IMR-90 (cell line): ENCODE measurements around the gene MT3. TPM values are rescaled to one million over a fixed set of nuclear protein-coding genes. Genes with fewer than 3 reads are reported as not detected.

Experiments
- ATAC-seq: fragments of 200-7000 bp; cut with Tn5 transposase; 2 replicates; pipeline ENCODE4 v1.9.1; 2020; ENCODE audit warnings: low read depth, mild to moderate bottlenecking, moderate library complexity
- BruUV-seq: library from RNA; stranded (reverse); fragments of 400-500 nt; replicated peaks from 2 replicates; lab custom pipeline; 2021; lab: Mats Ljungman, UMichigan
- CTCF ChIA-PET: fragments of 300-600 bp; formaldehyde crosslinking; extraction: SDS; loops from one replicate; lab custom pipeline; 2021; ENCODE audit warnings: antibody characterized with exemption; lab: Yijun Ruan, JAX
- POLR2A ChIA-PET: fragments of 300-600 bp; sonication (Branson Sonifier 250); formaldehyde crosslinking; loops from one replicate; lab custom pipeline; 2022; ENCODE audit warnings: antibody characterized with exemption; ENCODE audit not compliant: unreplicated experiment; lab: Charles Lee
- DNase-seq: peaks from one replicate; pipeline ENCODE4 v3.0.0; 2013
- H2AFZ ChIP-seq: replicated peaks from 2 replicates; pipeline ENCODE3; 2013; ENCODE audit warnings: low read length, mild to moderate bottlenecking; ENCODE audit not compliant: poor library complexity
- H2AK5ac ChIP-seq: 2 replicates; pipeline ENCODE4 v1.6.1; 2013; ENCODE audit warnings: low read depth, low read length, inconsistent platforms
- H2AK9ac ChIP-seq: replicated peaks from 2 replicates; pipeline ENCODE3; 2013; ENCODE audit warnings: mild to moderate bottlenecking, low read depth, low read length, moderate library complexity; ENCODE audit not compliant: poor library complexity
- H2BK120ac ChIP-seq: 2 replicates; pipeline ENCODE4 v1.6.1; 2013; ENCODE audit warnings: low read depth, low read length, inconsistent platforms
- H2BK15ac ChIP-seq: 3 replicates; pipeline ENCODE4 v1.6.1; 2013; ENCODE audit warnings: low read depth, low read length, inconsistent platforms
- H2BK20ac ChIP-seq: 2 replicates; pipeline ENCODE4 v1.6.1; 2013; ENCODE audit warnings: low read depth, mild to moderate bottlenecking, inconsistent platforms, low read length, moderate library complexity
- H2BK5ac ChIP-seq: 2 replicates; pipeline ENCODE4 v1.6.1; 2013; ENCODE audit warnings: mild to moderate bottlenecking, low read depth, low read length, inconsistent platforms; ENCODE audit not compliant: poor library complexity, severe bottlenecking
- H3K14ac ChIP-seq: replicated peaks from 2 replicates; pipeline ENCODE4 v1.6.1; 2013; ENCODE audit warnings: low read depth, low read length, inconsistent platforms
- H3K18ac ChIP-seq: 2 replicates; pipeline ENCODE4 v1.6.1; 2013; ENCODE audit warnings: low read depth, low read length, control low read depth
- H3K23ac ChIP-seq: 2 replicates; pipeline ENCODE4 v1.6.1; 2013; ENCODE audit warnings: low read depth, low read length, inconsistent platforms
- H3K27ac ChIP-seq: 2 replicates; pipeline ENCODE4 v1.5.1; 2013; ENCODE audit warnings: mild to moderate bottlenecking, control low read depth, low read length; ENCODE audit not compliant: insufficient read depth
- H3K27me3 ChIP-seq: 2 replicates; pipeline ENCODE4 v1.6.1; 2013; ENCODE audit warnings: low read length; ENCODE audit not compliant: control insufficient read depth, insufficient read depth
- H3K36me3 ChIP-seq: 2 replicates; pipeline ENCODE4 v1.6.1; 2013; ENCODE audit warnings: low read length, mixed read lengths; ENCODE audit not compliant: control insufficient read depth, insufficient read depth
- H3K4ac ChIP-seq: 2 replicates; pipeline ENCODE4 v1.6.1; 2013; ENCODE audit warnings: low read depth, low read length, inconsistent platforms
- H3K4me1 ChIP-seq: 2 replicates; pipeline ENCODE4 v1.6.1; 2013; ENCODE audit warnings: low read length, mixed read lengths; ENCODE audit not compliant: control insufficient read depth, insufficient read depth
- H3K4me2 ChIP-seq: 2 replicates; pipeline ENCODE4 v1.6.1; 2013; ENCODE audit warnings: low read depth, mild to moderate bottlenecking, control low read depth, low read length, moderate library complexity
- H3K4me3 ChIP-seq: 2 replicates; pipeline ENCODE4 v1.5.1; 2013; ENCODE audit warnings: low read depth, mild to moderate bottlenecking, control low read depth, low read length, moderate library complexity; ENCODE audit not compliant: insufficient read depth
- H3K56ac ChIP-seq: 2 replicates; pipeline ENCODE4 v1.6.1; 2013; ENCODE audit warnings: low read length, inconsistent platforms; ENCODE audit not compliant: insufficient read depth; ENCODE audit errors: extremely low read depth
- H3K79me1 ChIP-seq, 2 experiments: 2 replicates each; pipeline ENCODE4 v1.6.1; 2013; ENCODE audit warnings: low read length in 2 of 2, inconsistent platforms in 1 of 2, low read depth in 1 of 2
- H3K9ac ChIP-seq: 2 replicates; pipeline ENCODE4 v1.6.1; 2013; ENCODE audit warnings: low read depth, low read length, control low read depth
- H3K9me1 ChIP-seq: 2 replicates; pipeline ENCODE4 v1.6.1; 2013; ENCODE audit warnings: low read length, inconsistent platforms; ENCODE audit not compliant: insufficient read depth
- H3K9me3 ChIP-seq: 2 replicates; pipeline ENCODE4 v1.6.1; 2013; ENCODE audit warnings: low read length; ENCODE audit not compliant: control insufficient read depth, insufficient read depth
- H4K20me1 ChIP-seq: 2 replicates; pipeline ENCODE4 v1.6.1; 2013; ENCODE audit warnings: low read length, inconsistent platforms; ENCODE audit not compliant: insufficient read depth
- H4K5ac ChIP-seq: 2 replicates; pipeline ENCODE4 v1.6.1; 2013; ENCODE audit warnings: mild to moderate bottlenecking, low read depth, low read length, control low read depth
- H4K8ac ChIP-seq, 2 experiments: 2 replicates each; pipeline ENCODE4 v1.6.1; 2013; ENCODE audit warnings: low read depth in 2 of 2, low read length in 2 of 2, control low read depth in 1 of 2, inconsistent platforms in 1 of 2
- H4K91ac ChIP-seq: 2 replicates; pipeline ENCODE4 v1.6.1; 2013; ENCODE audit warnings: low read depth, low read length, inconsistent platforms; ENCODE audit not compliant: insufficient read depth
- BHLHE40 ChIP-seq: fragments of 150-350 bp; IDR thresholded peaks from 2 replicates; pipeline ENCODE4 v1.6.1; 2016; ENCODE audit warnings: mild to moderate bottlenecking, low read depth, low read length
- CEBPB ChIP-seq: IDR thresholded peaks from 2 replicates; pipeline ENCODE4 v1.6.1; 2012; ENCODE audit warnings: low read depth, low read length, improper control_type of control experiment
- FOS ChIP-seq: fragments of 150-350 bp; IDR thresholded peaks from 2 replicates; pipeline ENCODE4 v1.6.1; 2016; ENCODE audit warnings: low read depth, low read length
- MAZ ChIP-seq: IDR thresholded peaks from 2 replicates; pipeline ENCODE4 v1.6.1; 2012; ENCODE audit warnings: low read depth, mild to moderate bottlenecking, low read length, improper control_type of control experiment, moderate library complexity, borderline replicate concordance
- MXI1 ChIP-seq: IDR thresholded peaks from 2 replicates; pipeline ENCODE4 v1.6.1; 2012; ENCODE audit warnings: low read depth, mild to moderate bottlenecking, low read length, moderate library complexity, borderline replicate concordance
- NFE2L2 ChIP-seq: fragments of 150-350 bp; IDR thresholded peaks from 2 replicates; pipeline ENCODE4 v1.6.1; 2016; ENCODE audit warnings: low read depth, mild to moderate bottlenecking, low read length
- POLR2A ChIP-seq: IDR thresholded peaks from 2 replicates; pipeline ENCODE4 v1.6.1; 2012; ENCODE audit warnings: mild to moderate bottlenecking, low read depth, low read length
- RCOR1 ChIP-seq: IDR thresholded peaks from 2 replicates; pipeline ENCODE4 v1.6.1; 2012; ENCODE audit warnings: mild to moderate bottlenecking, low read length, improper control_type of control experiment; ENCODE audit not compliant: insufficient replicate concordance
- RFX5 ChIP-seq: IDR thresholded peaks from 2 replicates; pipeline ENCODE4 v1.8.0; 2012; ENCODE audit warnings: low read depth, mild to moderate bottlenecking, low read length, moderate library complexity
- SMC3 ChIP-seq: fragments of 150-350 bp; IDR thresholded peaks from 2 replicates; pipeline ENCODE4 v1.6.1; 2016; ENCODE audit warnings: low read depth, mild to moderate bottlenecking, antibody characterized with exemption, low read length, moderate library complexity
- WGBS, 2 experiments: methylation state at CpG; one replicate each; pipeline versions ENCODE4 v1.1.5 to v1.1.7; 2013; ENCODE audit warnings: missing lambda C conversion rate in 2 of 2; ENCODE audit not compliant: insufficient read length in 1 of 2; ENCODE audit errors: extremely low coverage in 2 of 2; 5-methylcytosine and 5-hydroxymethylcytosine counted together
- dilution Hi-C: fragments of 300-500 bp; cut with HindIII; formaldehyde crosslinking; loops from one replicate; pipeline ENCODE4 v1.14.3; 2018; ENCODE audit warnings: low sequenced_read_pairs; ENCODE audit not compliant: unreplicated experiment
- in situ Hi-C: fragments of 300-500 bp; cut with MboI; formaldehyde crosslinking; loops from 3 replicates; pipeline ENCODE4 v1.14.3; 2019; ENCODE audit warnings: low sequenced_read_pairs, inconsistent platforms, mixed read lengths
- intact Hi-C: fragments of 100-400 bp; cut with micrococcal nuclease; formaldehyde crosslinking; loops from 2 replicates; pipeline ENCODE4 v1.10.0; 2022
- polyA plus RNA-seq, 3 experiments: library from polyadenylated mRNA; depleted of rRNA; stranded (reverse); fragments of >200 nt; gene quantifications; 2 replicates each; pipeline ENCODE4 v1.2.3, GENCODE V29; 2012; ENCODE audit warnings: low replicate concordance in 1 of 3
- total RNA-seq: library from RNA; depleted of rRNA; stranded (reverse); fragments of >200 nt; gene quantifications from 2 replicates; pipeline ENCODE4 v1.2.3, GENCODE V29; 2012
- TF ChIP-seq, protein P1 (sequence below): fragments of 150-350 bp; IDR thresholded peaks from 2 replicates; pipeline ENCODE4 v1.6.1; 2017; ENCODE audit warnings: mild to moderate bottlenecking, antibody characterized with exemption, low read length, low read depth

The MT3 gene
- total and polyA plus RNA-seq, 2 of the 4 experiments (the other 2 are of a cell fraction) = 0.62 TPM; not detected in 1

DNA sequence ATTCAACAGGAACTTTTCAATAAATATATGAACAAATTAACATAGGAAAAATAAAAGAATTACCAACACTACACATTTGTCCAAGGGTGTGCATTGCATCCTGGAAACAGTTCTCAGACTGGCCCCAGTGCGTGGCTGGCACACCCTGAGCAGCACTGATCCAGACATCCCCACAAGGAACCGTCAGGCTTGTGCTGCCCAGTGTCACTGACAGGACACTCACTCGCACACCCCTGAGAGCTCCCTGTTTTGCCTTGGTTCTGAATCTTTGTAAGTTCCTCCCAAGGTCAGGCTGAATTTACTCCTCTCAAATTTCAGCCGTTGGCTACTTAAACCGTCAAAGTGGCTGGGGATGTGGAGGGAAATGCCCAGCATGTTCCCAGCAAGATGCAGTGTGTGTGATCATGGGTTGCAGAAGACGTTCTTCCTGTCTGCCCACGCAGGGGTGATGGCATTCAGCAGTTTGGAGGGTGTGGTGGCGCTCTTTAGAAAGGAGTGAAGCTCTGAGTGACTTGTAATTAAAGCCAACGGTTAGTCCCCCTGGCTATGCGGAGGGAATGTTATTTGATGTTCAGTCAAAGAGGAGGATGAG, 20.8 kb downstream of the MT3 start:
- peak overlapping the region; percentile 90 for H3K18ac ChIP-seq
- peak overlapping the region; percentile 35 for H3K4me3 ChIP-seq
- H4K91ac ChIP-seq = peak overlapping the region; percentile 90
- peak overlapping the region; percentile 28 for H3K9ac ChIP-seq
- H4K20me1 ChIP-seq = peaks cover 11% of the 10 kb centered on the region
- peak overlapping the region; percentile 78 for H3K4me2 ChIP-seq
- ChIA-PET POLR2A (no interaction called here), CTCF (interaction anchor here (1.6 kb wide), 1 partner anchor 10 kb away, joined by 4 read pairs; no protein-coding TSS in a partner anchor)
- peak overlapping the region; percentile 73 for H2AK5ac ChIP-seq
- in situ Hi-C loops = no loop called here
- no peaks in the 10 kb centered on the region for H3K9me3 ChIP-seq
- intact Hi-C loops = no loop called here
- peak overlapping the region; percentile 55 for H2BK15ac ChIP-seq
- H3K56ac ChIP-seq = peak overlapping the region; percentile 73
- H2BK20ac ChIP-seq = peak overlapping the region; percentile 71
- peak; percentile 97 for DNase-seq
- 19% methylated on average over 6 of the region's 10 CpGs; no CpG with 5 or more reads in 1 of the 2 experiments for WGBS, 2 experiments
- H3K4me1 ChIP-seq = peaks cover 35% of the 10 kb centered on the region
- H4K8ac ChIP-seq = peak overlapping the region; percentile 37 to 81
- H3K23ac ChIP-seq = peak overlapping the region; percentile 89
- H3K27ac ChIP-seq = peak overlapping the region; percentile 70
- H3K14ac ChIP-seq = peak overlapping the region; percentile 83
- no peaks in the 10 kb centered on the region for H3K27me3 ChIP-seq
- BruUV-seq = no TSS peak
- peak overlapping the region; percentile 98 for H2BK5ac ChIP-seq
- peak; percentile 1; the same call in 1 of the 2 replicates for ATAC-seq
- peak overlapping the region; percentile 82 for H3K4ac ChIP-seq
- H3K79me1 ChIP-seq = peaks cover 2 to 55% of the 10 kb centered on the region in 2 experiments; a peak in 3 of 4 replicates
- peak overlapping the region; percentile 96 for H2BK120ac ChIP-seq
- H4K5ac ChIP-seq = peak overlapping the region; percentile 88
- dilution Hi-C loops = no loop called here
- H3K36me3 ChIP-seq = no peaks in the 10 kb centered on the region
- peaks cover 23% of the 10 kb centered on the region for H3K9me1 ChIP-seq
- TF ChIP-seq BHLHE40 (0 out of 2 replicates have a peak, but pooled peaks have one; percentile 32), POLR2A (peak; percentile 98), SMC3 (peak; percentile 25), CEBPB (peak; percentile 60; the same call in 1 of the 2 replicates), NFE2L2 (no peak), RFX5 (no peak), MXI1 (peak; percentile 19; the same call in 1 of the 2 replicates), MAZ (peak; percentile 53; the same call in 1 of the 2 replicates), FOS (peak; percentile 18; the same call in 1 of the 2 replicates), RCOR1 (peak; percentile 39)
- TF ChIP-seq, protein P1, sequence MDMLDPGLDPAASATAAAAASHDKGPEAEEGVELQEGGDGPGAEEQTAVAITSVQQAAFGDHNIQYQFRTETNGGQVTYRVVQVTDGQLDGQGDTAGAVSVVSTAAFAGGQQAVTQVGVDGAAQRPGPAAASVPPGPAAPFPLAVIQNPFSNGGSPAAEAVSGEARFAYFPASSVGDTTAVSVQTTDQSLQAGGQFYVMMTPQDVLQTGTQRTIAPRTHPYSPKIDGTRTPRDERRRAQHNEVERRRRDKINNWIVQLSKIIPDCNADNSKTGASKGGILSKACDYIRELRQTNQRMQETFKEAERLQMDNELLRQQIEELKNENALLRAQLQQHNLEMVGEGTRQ = no peak
- H2AFZ ChIP-seq = peak overlapping the region; percentile 52
- peak overlapping the region; percentile 21 for H2AK9ac ChIP-seq
